HG02623 (cell line): ENCODE results near the gene FXN.
A peak's percentile ranks its signal among the peaks of the same experiment; 100 is the strongest.
"Not testable (repeated sequence)": the region's sequence is repeated elsewhere in the genome, so short reads cannot be mapped to it uniquely, and the experiment has no call there.

Source experiments
- ATAC-seq: cut with Tn5 transposase; IDR thresholded peaks from one replicate; pipeline ENCODE4 v1.9.1; 2021; ENCODE audit warnings: moderate library complexity; ENCODE audit not compliant: unreplicated experiment

FXN gene

DNA sequence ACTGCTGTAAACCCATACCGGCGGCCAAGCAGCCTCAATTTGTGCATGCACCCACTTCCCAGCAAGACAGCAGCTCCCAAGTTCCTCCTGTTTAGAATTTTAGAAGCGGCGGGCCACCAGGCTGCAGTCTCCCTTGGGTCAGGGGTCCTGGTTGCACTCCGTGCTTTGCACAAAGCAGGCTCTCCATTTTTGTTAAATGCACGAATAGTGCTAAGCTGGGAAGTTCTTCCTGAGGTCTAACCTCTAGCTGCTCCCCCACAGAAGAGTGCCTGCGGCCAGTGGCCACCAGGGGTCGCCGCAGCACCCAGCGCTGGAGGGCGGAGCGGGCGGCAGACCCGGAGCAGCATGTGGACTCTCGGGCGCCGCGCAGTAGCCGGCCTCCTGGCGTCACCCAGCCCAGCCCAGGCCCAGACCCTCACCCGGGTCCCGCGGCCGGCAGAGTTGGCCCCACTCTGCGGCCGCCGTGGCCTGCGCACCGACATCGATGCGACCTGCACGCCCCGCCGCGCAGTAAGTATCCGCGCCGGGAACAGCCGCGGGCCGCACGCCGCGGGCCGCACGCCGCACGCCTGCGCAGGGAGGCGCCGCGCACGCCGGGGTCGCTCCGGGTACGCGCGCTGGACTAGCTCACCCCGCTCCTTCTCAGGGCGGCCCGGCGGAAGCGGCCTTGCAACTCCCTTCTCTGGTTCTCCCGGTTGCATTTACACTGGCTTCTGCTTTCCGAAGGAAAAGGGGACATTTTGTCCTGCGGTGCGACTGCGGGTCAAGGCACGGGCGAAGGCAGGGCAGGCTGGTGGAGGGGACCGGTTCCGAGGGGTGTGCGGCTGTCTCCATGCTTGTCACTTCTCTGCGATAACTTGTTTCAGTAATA, at the start of gene FXN:
Gene FXN, plus strand, starts transcription at position 315 of the 871 bp plus-strand sequence. Its CDS starts 31 bp downstream, at position 346.
- ATAC-seq: peak; percentile 90

DNA sequence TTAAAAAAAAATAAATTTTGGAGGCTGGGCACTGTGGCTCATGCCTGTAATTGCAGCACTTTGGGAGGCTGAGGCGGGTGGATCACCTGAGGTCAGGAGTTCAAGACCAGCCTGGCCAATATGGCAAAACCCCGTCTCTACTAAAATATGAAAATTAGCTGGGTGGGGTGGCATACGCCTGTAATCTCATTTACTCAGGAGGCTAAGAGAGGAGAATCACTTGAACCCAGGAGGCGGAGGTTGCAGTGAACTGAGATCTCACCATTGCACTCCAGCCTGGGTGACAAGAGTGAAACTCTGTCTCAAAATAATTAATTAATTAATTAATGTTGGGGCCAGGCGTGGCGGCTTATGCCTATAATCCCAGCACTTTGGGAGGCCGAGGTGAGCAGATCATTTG, 48.6 kb upstream of the FXN start:
- not testable (repeated sequence) for ATAC-seq

DNA sequence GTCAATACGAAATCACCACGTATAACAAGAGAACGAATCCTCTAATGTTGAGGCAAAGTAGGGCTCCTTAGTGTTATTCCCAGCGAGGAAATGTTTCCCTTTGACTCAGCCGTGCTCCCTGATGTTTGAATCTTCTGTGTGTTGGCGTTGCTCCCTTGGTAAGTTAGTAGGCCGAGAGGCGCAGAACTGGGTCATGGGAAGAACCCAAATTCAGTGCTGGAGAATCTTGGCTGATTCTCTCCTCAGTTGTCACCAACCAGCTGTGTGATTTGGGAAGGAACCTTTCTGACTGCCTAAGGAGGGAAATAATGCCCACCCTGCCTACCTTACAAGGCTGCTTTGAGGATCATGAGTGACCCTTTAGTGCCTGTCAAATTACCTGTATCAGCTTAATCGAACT, 44.1 kb upstream of the FXN start:
- no peak for ATAC-seq

DNA sequence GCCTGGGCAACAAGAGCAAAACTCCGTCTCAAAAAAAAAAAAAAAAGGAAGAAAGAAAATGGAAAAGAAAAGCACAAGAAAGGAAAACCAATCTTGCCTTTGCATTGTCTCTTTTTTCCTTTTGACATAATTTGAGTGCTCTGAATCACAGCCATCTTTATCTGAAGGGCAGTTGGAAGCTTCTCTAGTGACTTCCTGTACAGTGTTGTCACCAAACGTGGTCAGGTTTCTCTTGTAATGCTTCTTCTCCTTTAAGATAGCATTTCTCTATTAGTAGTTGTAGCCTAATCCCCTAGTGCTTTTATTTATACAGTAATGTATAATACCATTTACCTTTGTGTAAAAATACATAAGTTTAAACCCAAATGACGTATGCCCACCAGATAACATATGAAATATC, 39.8 kb upstream of the FXN start:
- ATAC-seq: no peak

DNA sequence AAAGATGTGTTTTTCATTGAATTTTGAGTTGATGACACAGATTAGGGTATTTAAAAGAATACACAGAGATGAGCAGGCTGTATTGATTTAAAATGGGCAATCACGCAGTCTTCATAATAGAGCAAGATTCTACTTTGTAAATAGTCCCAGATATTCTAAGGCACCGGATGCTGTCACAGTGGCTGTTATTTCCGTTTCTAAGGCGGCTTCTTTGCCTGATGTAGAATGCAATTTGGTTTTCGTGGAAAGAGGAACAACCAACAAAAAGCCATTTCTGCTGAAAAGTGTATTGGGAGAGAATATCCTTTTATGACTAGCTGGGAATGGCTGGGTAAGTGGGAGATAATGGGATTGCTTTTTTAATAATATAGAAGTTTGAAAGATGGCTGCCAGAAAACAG, 39.1 kb upstream of the FXN start:
- no peak for ATAC-seq

DNA sequence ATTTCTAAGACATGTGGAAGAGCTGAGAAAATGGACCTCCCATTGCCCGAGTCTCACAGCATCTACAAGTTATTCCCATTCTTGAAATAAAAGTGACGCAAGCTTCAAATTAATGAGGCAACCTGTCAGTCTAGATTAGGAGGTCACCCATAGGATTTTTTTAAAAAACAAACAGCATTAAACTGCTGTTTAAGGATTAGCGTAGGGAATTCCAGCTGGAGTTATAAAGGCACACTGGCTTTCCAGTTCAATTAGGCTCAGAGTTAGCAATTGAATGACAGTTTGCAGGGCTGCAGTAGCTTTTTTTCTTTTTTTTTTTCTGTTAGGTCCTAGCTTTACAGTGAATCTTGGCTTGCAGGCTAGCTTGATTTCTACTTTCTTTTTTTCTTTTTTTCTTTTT, 37.9 kb upstream of the FXN start:
- ATAC-seq: no peak

DNA sequence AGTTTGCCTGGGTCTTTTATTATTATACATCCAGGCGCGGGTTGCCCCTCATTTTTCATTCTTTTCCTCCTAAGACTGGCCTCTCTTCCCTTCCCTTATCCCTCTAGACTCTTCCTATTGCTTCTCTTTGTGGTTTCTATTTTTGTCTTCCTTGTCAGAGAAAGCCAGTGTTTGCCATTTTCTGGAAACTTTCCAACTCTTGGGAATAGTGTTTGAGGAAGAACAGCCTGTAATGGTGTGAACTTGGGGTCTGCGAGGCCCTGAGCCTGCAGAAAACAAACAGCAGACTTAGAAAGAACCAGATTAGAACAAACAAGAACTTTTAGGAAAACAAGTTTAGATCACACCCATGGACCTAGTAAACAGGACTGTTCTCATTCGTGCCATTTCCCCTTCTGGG, 37.2 kb upstream of the FXN start:
- no peak for ATAC-seq

DNA sequence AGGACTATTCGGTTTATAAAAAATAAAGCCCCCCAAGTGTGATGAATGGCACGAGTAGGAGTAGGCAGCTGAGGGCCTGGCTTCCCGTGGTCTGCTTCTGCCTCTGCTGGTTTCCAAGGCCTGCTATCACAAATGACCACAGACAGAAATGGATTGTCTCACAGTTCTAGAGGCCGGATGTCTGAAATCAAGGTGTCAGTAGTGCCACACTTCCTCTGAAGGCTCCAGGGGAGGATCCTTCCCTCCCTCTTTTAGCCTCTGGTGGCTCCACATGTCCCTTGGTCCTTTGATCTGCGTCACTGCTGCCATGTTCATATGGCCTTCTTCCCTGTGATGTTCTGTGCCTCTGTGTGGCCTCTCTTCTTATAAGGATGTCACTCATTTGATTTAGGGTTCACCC, 36.7 kb upstream of the FXN start:
- ATAC-seq: no peak

DNA sequence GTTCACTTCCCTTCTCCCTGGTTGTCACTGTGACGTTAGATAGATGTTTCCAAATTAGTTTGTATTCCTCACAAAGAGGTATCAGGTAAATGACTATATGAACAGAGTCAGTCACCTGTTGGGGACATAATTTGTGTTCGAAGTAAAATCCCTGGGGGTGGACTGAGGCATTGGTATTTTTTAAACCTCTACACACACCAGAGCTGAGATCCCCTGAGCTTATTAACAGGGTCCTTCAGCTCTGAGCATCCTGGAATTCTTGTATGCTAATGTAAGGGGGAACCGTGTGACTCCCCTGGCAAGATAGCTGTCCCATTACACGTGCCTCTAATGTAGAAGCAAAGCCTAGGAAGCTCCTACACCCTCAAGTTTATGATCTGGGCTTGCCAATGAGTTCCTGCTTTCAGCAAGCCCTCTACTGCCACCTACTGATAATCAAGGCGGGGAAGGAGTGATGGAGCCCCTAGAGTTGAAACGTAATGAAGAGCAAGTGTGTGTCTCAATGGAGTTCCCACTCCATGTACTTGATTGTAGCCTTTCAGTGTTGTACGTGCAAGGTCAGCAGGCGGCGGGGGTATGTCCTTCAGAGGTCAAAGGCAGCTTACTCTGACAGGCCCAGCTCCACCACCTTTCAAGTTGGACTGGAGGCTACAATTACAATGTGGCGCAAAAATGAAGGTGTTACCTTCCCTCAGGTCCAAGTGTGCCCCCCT, 36.0 kb upstream of the FXN start:
- ATAC-seq: peak; percentile 83

DNA sequence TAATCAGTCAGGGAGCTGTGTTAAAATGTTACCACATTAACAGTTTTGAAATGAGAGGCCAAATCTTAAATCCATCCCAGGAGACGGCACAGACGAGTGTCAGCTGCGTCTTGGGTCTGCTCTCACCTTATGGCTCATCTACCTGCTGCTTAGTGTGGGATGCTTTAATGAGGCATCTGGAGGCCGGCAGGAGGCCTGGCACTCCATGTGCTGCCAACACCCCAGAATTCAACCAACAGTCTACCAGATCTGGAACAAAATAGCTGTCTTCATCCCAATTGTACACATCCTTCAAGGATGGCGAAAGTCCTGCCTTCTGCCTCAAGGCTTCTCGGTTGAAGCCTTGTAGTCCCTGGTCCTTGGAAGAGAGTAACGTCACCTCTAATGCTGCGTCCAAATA, 33.6 kb upstream of the FXN start:
- no peak for ATAC-seq

DNA sequence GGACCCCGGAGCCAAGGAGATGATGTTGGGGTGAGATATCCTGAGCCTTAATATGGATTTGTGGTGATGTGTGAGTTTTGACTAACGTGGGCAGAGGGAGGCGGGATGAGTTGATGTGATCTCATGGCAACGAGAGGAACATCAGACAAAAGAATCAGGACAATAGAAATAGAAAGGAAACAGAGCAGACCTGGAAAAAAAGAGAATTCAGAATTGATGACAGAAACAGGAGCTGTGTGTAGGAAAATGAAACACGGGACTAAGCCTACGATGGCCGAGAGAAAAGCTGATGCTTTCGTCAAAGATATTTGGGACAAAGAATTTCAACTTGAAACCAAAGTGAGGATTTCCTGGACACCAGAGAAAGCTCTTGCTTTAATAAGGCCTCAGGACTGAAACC, 32.5 kb upstream of the FXN start:
- no peak for ATAC-seq

DNA sequence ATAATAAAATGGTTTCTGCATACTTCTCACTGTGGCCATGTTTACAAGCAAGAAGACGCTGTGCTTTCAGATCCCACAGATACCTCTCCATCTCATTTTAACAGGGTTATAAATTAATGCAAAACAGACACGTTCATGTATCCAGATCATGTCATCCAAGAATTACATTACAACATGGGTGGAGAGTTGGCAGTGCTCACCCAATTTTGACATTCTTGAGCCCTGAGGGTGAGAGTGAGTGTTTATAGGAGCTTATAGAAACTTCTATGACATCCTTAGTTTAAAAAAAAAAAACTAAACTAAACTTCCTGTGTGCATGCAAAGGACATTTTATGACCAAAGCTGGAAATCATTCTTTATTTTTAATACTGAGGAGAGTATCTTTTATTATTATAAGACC, 30.7 kb upstream of the FXN start:
- no peak for ATAC-seq

DNA sequence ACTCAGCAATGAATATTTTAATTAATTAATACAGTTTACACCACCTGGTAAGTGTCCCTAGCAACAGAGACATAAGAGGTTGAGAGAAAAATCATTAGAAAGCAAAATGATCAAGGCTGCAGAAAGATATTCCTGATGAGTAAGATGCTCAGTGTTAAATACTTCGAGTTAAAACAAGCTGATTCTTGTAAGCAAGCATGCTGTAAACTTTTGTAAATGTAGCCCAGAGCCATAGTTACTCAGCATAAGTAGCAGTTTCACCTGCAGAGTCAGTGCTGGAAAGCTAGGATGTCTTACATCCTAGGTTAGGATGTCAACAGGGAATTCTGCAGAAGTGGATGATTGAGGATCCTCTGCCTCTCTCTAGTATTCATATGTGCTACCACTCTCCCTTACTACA, 25.8 kb upstream of the FXN start:
- ATAC-seq: no peak

DNA sequence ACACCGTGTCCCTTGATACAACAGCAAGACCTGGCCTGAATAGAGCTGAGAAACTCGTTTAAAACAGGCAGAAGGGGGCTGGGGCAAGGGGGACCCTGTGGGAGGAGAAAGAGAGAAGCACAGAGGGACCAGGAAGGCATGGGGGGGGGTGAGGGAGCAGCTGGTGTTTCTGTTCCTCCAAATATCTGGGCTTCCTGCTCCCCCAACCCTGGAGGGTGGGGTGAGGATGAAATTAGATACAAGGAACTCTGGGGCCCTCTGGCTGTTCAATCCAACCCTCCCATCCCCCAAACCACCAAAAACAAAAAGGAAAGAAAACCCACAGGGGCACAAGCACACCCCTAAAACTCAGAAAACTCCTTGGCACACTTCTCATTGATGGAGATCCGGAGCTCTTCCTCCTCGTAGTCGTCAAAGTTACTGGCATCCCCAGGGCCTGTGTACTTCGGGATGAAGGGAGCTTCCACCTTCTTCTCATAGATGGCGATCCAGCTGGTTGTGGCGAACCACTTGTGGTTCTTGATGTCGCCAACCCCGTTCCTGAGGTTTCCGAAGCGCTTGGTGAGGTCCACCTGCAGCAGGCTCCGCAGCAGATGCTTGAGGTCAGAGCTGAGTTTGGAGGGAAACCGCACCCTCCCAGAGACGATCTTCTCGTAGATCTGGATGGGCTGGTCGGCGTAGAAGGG, 22.7 kb upstream of the FXN start:
- ATAC-seq: no peak

DNA sequence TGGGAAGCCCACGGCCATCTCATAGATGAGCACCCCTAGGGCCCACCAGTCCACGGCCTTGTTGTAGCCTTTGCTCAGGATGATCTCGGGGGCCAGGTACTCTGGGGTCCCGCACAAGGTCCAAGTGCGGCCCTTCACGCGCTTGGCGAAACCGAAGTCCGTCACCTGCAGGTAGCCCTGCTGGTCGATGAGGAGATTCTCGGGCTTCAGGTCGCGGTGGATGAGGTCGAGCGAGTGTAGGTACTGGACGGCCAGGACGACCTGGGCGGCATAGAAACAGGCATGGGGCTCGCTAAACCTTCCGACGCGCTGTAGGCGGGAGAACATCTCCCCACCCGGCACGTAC, 22.2 kb upstream of the FXN start:
- ATAC-seq: no peak

DNA sequence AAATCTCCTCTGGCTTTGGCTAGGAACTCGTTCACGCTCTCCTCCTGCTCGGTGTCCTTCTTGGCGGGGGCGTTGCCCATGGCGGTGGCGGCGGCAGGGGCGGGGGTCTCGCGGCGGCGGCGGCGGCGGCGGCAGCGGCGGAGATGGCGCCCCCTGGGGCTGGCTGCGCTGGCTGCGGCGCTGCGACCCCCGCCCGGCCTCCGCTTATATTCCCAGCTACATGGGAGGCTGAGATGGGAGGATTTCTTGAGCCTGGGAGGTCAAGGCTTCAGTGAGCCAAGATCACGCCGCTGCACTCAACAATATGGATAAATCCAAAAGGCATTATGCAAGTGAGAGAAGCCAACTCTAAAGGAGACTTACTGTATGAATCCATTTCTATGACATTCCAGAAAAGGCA, 21.5 kb upstream of the FXN start, which contains the start of gene PRKACG:
Gene PRKACG, minus strand, starts transcription at position 101 of the 400 bp plus-strand sequence. Its CDS starts 21 bp downstream, at position 80.
- ATAC-seq: no peak

DNA sequence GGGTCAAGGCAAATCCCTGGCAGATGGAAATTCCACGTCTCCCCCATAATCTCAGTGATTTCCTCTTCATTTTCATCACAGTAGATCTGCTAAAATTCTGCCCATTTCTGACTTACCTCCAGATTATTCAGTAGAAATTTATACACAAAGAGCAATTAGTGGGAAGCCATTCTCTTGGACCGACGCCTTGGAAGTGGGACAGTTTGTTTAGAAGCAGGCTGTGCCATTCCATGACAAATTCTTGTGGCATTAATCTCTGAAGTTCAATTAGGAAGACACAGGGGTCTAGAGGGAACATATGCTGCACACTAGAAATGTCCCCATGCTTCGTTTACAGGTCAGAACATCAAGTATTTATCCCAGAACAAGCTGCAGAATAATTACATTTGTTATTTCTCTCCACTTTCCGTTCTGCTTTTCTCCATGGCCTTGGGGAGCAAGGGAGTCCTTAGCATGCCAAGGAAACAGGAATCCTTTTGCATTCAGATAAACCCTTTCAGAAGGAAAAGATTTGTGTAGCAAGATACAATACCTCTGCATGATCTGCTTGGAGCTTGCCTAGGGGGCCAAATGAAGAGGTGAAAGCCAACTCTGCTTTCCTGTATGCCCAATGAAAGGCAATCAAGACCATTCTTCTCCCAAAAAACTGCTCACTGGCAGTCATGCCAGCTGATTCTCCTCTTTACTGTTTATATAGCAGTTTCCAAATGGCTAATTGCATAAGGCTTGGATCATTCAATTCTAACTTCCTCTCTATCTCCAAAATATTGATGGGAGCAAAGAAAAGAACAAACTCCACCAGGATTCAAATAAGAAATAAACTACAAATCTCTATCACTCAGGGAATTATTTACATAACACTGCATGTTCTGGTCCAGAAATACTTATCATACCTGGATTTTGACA, 19.1 kb upstream of the FXN start:
- ATAC-seq: no peak

DNA sequence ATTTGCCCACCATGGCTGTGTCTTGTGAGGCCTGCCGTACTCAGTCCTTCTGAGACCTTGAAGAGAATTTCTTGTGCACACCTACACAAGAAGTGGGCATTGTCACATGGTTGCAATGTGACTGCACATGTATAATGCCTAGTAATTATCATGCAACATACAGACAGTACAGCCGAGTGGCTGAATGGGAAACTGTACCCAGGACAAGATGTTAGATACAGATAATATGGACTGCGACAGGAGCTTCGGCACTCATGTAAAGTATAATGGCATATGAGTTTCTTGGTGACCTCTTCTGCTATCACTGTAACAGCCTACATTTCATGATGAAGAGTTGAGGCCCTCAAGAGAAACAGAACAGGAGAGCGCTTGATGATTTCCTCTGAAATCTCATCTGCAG, 16.8 kb upstream of the FXN start:
- ATAC-seq: no peak

DNA sequence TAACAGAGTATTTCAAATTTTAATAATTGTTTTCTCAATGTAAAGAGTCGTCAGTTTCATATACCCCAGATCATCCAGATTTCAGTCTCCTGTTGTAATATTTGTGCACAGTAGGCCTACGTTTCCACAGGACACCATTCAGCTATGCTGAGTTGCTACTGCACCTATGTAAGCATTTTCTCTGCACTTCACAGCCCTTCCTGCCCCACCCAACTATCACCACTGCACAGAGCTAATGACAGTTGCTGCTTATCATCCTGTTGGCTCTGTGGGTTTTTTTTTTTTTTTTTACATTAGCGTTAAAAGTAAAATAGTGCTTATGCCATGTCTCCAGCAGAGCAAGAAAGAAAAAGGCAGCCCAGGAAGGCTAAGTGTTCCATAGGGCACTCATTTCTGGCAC, 15.7 kb upstream of the FXN start:
- no peak for ATAC-seq

DNA sequence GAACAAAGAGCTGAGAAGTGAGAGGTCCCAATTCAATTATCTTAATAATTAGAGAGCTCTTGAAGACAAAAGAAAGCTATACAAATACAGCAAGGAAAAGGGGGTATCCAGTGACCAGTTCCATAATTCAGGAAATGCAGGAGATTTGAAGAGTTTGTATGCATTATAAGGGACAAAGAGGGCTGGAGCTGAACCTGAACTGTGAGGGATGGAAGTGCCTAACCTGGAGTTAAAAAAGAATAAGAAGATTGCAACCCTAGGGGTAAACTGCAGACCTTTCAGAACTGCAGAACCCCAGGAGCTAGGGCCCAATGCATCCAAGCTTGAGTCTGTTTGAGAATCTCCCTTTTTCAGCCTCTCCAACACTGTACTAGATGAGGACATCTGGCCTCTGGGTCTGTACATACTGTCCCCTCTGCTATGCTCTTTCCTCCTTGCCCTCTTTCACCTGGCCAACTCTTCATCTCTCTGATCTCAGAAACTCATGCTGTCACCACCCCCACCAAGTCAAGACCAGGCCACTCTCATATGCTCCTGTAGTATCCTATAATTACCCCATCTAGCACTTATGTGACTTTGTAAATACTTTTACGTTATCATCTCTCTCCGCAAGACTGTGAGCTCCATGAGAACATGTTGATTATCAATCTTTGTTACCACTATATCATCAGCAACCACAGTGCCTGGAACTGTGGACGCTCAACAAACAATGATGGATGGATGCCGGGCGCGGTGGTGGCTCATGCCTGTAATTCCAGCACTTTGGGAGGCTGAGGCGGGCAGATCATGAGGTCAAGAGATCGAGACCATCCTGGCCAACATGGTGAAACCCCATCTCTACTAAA, 15.0 kb upstream of the FXN start:
- no peak for ATAC-seq
